ENCODE results near the gene E2F4. TPM values are rescaled to one million over a fixed set of nuclear protein-coding genes. Genes with fewer than 3 reads are reported as not detected.
A peak's percentile ranks its signal among the peaks of the same experiment; 100 is the strongest.

Gene E2F4
- total and polyA plus RNA-seq, 2 experiments from 2014 or later, result 67.0 to 135 TPM

- Histone ChIP-seq H3K9me2 (ENCODE audit: insufficient read depth) (no peaks in the 10 kb centered on the region), H3K36me3 (ENCODE audit: insufficient read depth) (peaks cover 9% of the 10 kb centered on the region; the same call in 1 of the 2 replicates), H3K27me3 (ENCODE audit: insufficient read depth) (no peaks in the 10 kb centered on the region), H4K20me1 (replicated peaks; ENCODE audit: insufficient read depth) (peaks cover 5% of the 10 kb centered on the region; the same call in 1 of the 2 replicates), H3K79me2 (replicated peaks; ENCODE audit: insufficient read depth) (peaks cover 11% of the 10 kb centered on the region), H3K4me1 (ENCODE audit: insufficient read depth) (peaks cover 3% of the 10 kb centered on the region; the same call in 1 of the 2 replicates), H3K27ac (ENCODE audit: low read depth) (peak within 1 kb of the TSS; percentile 81; the same call in 1 of the 2 replicates), H3K4me3 (peak within 1 kb of the TSS; percentile 86), H2AFZ (peak within 1 kb of the TSS; percentile 70), H3F3A (replicated peaks; ENCODE audit: low read depth) (no peaks in the 10 kb centered on the region), H3K4me2 (peak within 1 kb of the TSS; percentile 93)
- ATAC-seq, result peak; percentile 98
- peaks cover 14% of the 10 kb centered on the region for H3K4me1 Mint-ChIP-seq
- H3K36me3 Mint-ChIP-seq (ENCODE audit: low read depth), result peaks cover 45% of the 10 kb centered on the region
- TF ChIP-seq CREB1 (CRISPR knock-in tag; IDR thresholded peaks at IDR 0.05; ENCODE audit: low read depth) (peak; percentile 99), STAT1 (IDR thresholded peaks at IDR 0.05; ENCODE audit: unreplicated experiment) (no peak), ZNF462 (CRISPR knock-in tag; IDR thresholded peaks at IDR 0.05) (no peak), NANOG (IDR thresholded peaks at IDR 0.05; ENCODE audit: borderline replicate concordance) (0 out of 2 replicates have a peak, but pooled peaks have one; percentile 5), ETS1 (IDR thresholded peaks at IDR 0.05) (peak; percentile 99), ZNF114 (CRISPR knock-in tag; IDR thresholded peaks at IDR 0.05) (no peak), POLR2AphosphoS5 (IDR thresholded peaks at IDR 0.05; ENCODE audit: low read depth) (peak; percentile 84), EZH2 (IDR thresholded peaks at IDR 0.05; ENCODE audit: low read depth, unreplicated experiment) (no peak), REST (IDR thresholded peaks at IDR 0.05; ENCODE audit: unreplicated experiment) (no peak), ZNF331 (CRISPR knock-in tag; IDR thresholded peaks at IDR 0.05; ENCODE audit: low read depth) (no peak), CTCF (conservative IDR thresholded peaks at IDR 0.05; ENCODE audit: low read depth in 2 of 2) (peak; percentile 15 to 39; a peak in 2 of 4 replicates), EZH2phosphoT487 (IDR thresholded peaks at IDR 0.05; ENCODE audit: unreplicated experiment) (no peak), JUNB (IDR thresholded peaks at IDR 0.05; ENCODE audit: unreplicated experiment) (no peak)
- peak within 1 kb of the TSS; percentile 95 for H3K27ac Mint-ChIP-seq
- peak within 1 kb of the TSS; percentile 97 for H3K4me3 Mint-ChIP-seq
- H3K27me3 Mint-ChIP-seq (ENCODE audit: insufficient read depth, low read depth, poor library complexity), result peaks cover 20% of the 10 kb centered on the region
- no peaks in the 10 kb centered on the region for H3K9me3 Mint-ChIP-seq
- peak; percentile 100 for DNase-seq (ENCODE audit: low spot score)
Observed at GRCh38 chr16:67226804-67227566, 35.0 kb downstream of the E2F4 start, which contains the start of gene TMEM208. TMEM208 (plus strand) TSS chr16:67227130; CDS start chr16:67227219, 89 bp downstream.
